A549 treated with AZD9567 at 1 μM for 4 hours (cell line): ENCODE measurements around the gene BOK. TPM values are rescaled to one million over a fixed set of nuclear protein-coding genes. Genes with fewer than 3 reads are reported as not detected.

Experiments
- total RNA-seq: library from RNA; stranded (reverse); fragments of 200-300 nt; extraction: Qiagen RNA extraction; gene quantifications from 5 replicates; pipeline ENCODE4 v1.2.3, GENCODE V29; 2022; ENCODE audit not compliant: insufficient read depth

BOK gene
- total RNA-seq: 27.3 to 40.9 TPM (median 38.7 TPM) in 5 replicates

GRCh38 chr2:241558532-241559322 lies at the start of gene BOK:
TSS of gene BOK (plus strand) at chr2:241558745. CDS start at chr2:241559484, 739 bp downstream.

Other genes starting within 250 kb of the BOK start
- gene HDLBP, start 243.1 kb upstream of the BOK start, total RNA-seq: 247 to 346 TPM (median 255 TPM) in 5 replicates
- gene SEPTIN2, start 242.8 kb upstream of the BOK start, total RNA-seq: 231 to 368 TPM (median 273 TPM) in 5 replicates
- gene FARP2, start 202.5 kb upstream of the BOK start, total RNA-seq: 27.8 to 43.6 TPM (median 34.0 TPM) in 5 replicates
- gene STK25, start 50.2 kb upstream of the BOK start, total RNA-seq: 108 to 151 TPM (median 116 TPM) in 5 replicates
- 55.0 to 83.5 TPM (median 73.6 TPM) in 5 replicates for gene THAP4, start 78.4 kb downstream of the BOK start, total RNA-seq
- gene ATG4B, start 78.9 kb downstream of the BOK start, total RNA-seq: 49.7 to 59.3 TPM (median 55.9 TPM) in 5 replicates
- gene DTYMK, start 128.1 kb downstream of the BOK start, total RNA-seq: 129 to 146 TPM (median 135 TPM) in 5 replicates
- gene ING5, start 143.3 kb downstream of the BOK start, total RNA-seq: 20.8 to 23.8 TPM (median 21.8 TPM) in 5 replicates
- 6.3 to 13.6 TPM (median 11.8 TPM) in 5 replicates for gene D2HGDH, start 175.9 kb downstream of the BOK start, total RNA-seq
- gene GAL3ST2, start 218.1 kb downstream of the BOK start, total RNA-seq: 0.09 to 0.34 TPM (median 0.19 TPM) in 4 of 5 replicates, not detected in the other